PC-3 (cell line): ENCODE results near the gene SEC23B.
A peak's percentile ranks its signal among the peaks of the same experiment; 100 is the strongest.

ENCODE experiments used
- CTCF ChIP-seq: fragments of 300-600 bp; sonication (generic); conservative IDR thresholded peaks from 2 replicates; pipeline ENCODE4 v1.5.1; 2017; ENCODE audit warnings: antibody characterized with exemption, low read depth, mild to moderate bottlenecking, low read length
- EZH2 ChIP-seq: fragments of 300-600 bp; sonication (generic); IDR thresholded peaks from one replicate; pipeline ENCODE4 v1.6.1; 2017; ENCODE audit warnings: antibody characterized with exemption, mild to moderate bottlenecking, low read length; ENCODE audit not compliant: unreplicated experiment
- EZH2phosphoT487 ChIP-seq: fragments of 300-600 bp; sonication (generic); IDR thresholded peaks from 2 replicates; pipeline ENCODE4 v1.6.1; 2018; ENCODE audit warnings: mild to moderate bottlenecking, antibody characterized with exemption, low read length, borderline replicate concordance

GRCh38 chr20:18587665-18588573, 80.2 kb downstream of the SEC23B start, which contains the start of gene DTD1:
- TF ChIP-seq CTCF (peak; percentile 73), EZH2 (no peak), EZH2phosphoT487 (no peak)
